Neural progenitor cell (in vitro differentiated cells): ENCODE results near the gene GREM2. TPM values are rescaled to one million over a fixed set of nuclear protein-coding genes. Genes with fewer than 3 reads are reported as not detected.

Experiments
- DNase-seq: peaks from one replicate; pipeline ENCODE4 v3.0.0-alpha.2; 2016; ENCODE audit warnings: low spot score
- H2AFZ ChIP-seq: fragments of 200-600 bp; sonication (generic); replicated peaks from 2 replicates; pipeline ENCODE4 v1.6.1; 2016; ENCODE audit warnings: antibody characterized with exemption
- H3F3A ChIP-seq: fragments of 200-600 bp; sonication (generic); 2 replicates; pipeline ENCODE4 v1.6.1; 2016; ENCODE audit warnings: antibody characterized with exemption, low read depth
- H3K27ac ChIP-seq: fragments of 200-600 bp; sonication (generic); 2 replicates; pipeline ENCODE4 v1.5.1; 2016; ENCODE audit warnings: mild to moderate bottlenecking
- H3K27me3 ChIP-seq: fragments of 200-600 bp; sonication (generic); 2 replicates; pipeline ENCODE4 v1.6.1; 2016; ENCODE audit warnings: mild to moderate bottlenecking, moderate library complexity
- H3K36me3 ChIP-seq: fragments of 200-600 bp; sonication (generic); 2 replicates; pipeline ENCODE4 v1.5.1; 2016
- H3K4me1 ChIP-seq: fragments of 200-600 bp; sonication (generic); 2 replicates; pipeline ENCODE4 v1.6.1; 2016; ENCODE audit warnings: mixed run types
- H3K4me2 ChIP-seq: fragments of 200-600 bp; sonication (generic); 2 replicates; pipeline ENCODE4 v1.6.1; 2016
- H3K4me3 ChIP-seq: fragments of 200-600 bp; sonication (generic); 2 replicates; pipeline ENCODE4 v1.5.1; 2016
- H3K79me2 ChIP-seq: fragments of 200-600 bp; sonication (generic); 2 replicates; pipeline ENCODE4 v1.6.1; 2016; ENCODE audit warnings: low read depth
- H3K9ac ChIP-seq: fragments of 200-600 bp; sonication (generic); 2 replicates; pipeline ENCODE4 v1.6.1; 2016
- H3K9me3 ChIP-seq: fragments of 200-600 bp; sonication (generic); 2 replicates; pipeline ENCODE4 v1.5.1; 2016; ENCODE audit warnings: low read depth
- H4K20me1 ChIP-seq: fragments of 200-600 bp; sonication (generic); 2 replicates; pipeline ENCODE4 v1.6.1; 2016; ENCODE audit warnings: low read depth
- H3K27ac Mint-ChIP-seq: 3 replicates; pipeline ENCODE4 v1.8.0; 2021; ENCODE audit warnings: mixed read lengths
- H3K27me3 Mint-ChIP-seq: 2 replicates; pipeline ENCODE4 v1.8.0; 2022; ENCODE audit warnings: low read depth, mild to moderate bottlenecking, inconsistent platforms, moderate library complexity, mixed read lengths; ENCODE audit not compliant: insufficient read depth
- H3K36me3 Mint-ChIP-seq: 3 replicates; pipeline ENCODE4 v1.8.0; 2021; ENCODE audit warnings: mixed read lengths
- H3K4me1 Mint-ChIP-seq: 3 replicates; pipeline ENCODE4 v1.8.0; 2021; ENCODE audit warnings: mixed read lengths
- H3K4me3 Mint-ChIP-seq: 3 replicates; pipeline ENCODE4 v1.8.0; 2021; ENCODE audit warnings: mild to moderate bottlenecking, moderate library complexity, mixed read lengths
- H3K9me3 Mint-ChIP-seq: 3 replicates; pipeline ENCODE4 v1.8.0; 2020; ENCODE audit warnings: mixed read lengths
- CTCF ChIP-seq: fragments of 200-600 bp; sonication (generic); IDR thresholded peaks from 2 replicates; pipeline ENCODE4 v1.5.1; 2017; ENCODE audit warnings: antibody characterized with exemption, mild to moderate bottlenecking
- EZH2 ChIP-seq: fragments of 200-600 bp; sonication (generic); IDR thresholded peaks from 2 replicates; pipeline ENCODE4 v1.6.1; 2017; ENCODE audit warnings: antibody characterized with exemption, mild to moderate bottlenecking, moderate library complexity
- EZH2phosphoT487 ChIP-seq: fragments of 200-600 bp; sonication (generic); IDR thresholded peaks from 2 replicates; pipeline ENCODE4 v1.6.1; 2017; ENCODE audit warnings: antibody characterized with exemption
- total RNA-seq: library from RNA; depleted of rRNA; stranded (reverse); fragments of >200 nt; gene quantifications from 2 replicates; pipeline ENCODE4 v1.2.3, GENCODE V29; 2015; ENCODE audit warnings: low replicate concordance

Gene GREM2
- total RNA-seq, 1 donor from 2014 or later, result not detected

- no peak for TF ChIP-seq CTCF
- TF ChIP-seq EZH2, result no peak
- TF ChIP-seq EZH2phosphoT487, result no peak
- H3K4me3 Mint-ChIP-seq, result no peak overlapping the region
- H3K4me1 ChIP-seq, result no peaks in the 10 kb centered on the region
- no peak overlapping the region for H3K9ac ChIP-seq
- H3K4me1 Mint-ChIP-seq, result no peaks in the 10 kb centered on the region
- H3K27ac Mint-ChIP-seq, result no peak overlapping the region
- DNase-seq, result no peak
- H3K4me2 ChIP-seq, result no peak overlapping the region
- no peaks in the 10 kb centered on the region for H3K9me3 Mint-ChIP-seq
- no peaks in the 10 kb centered on the region for H3K36me3 ChIP-seq
- no peaks in the 10 kb centered on the region for H3K79me2 ChIP-seq
- no peaks in the 10 kb centered on the region for H3K27me3 Mint-ChIP-seq
- H3K27ac ChIP-seq, result no peak overlapping the region
- H3K27me3 ChIP-seq, result no peaks in the 10 kb centered on the region
- no peaks in the 10 kb centered on the region for H3K9me3 ChIP-seq
- H3F3A ChIP-seq, result no peaks in the 10 kb centered on the region
- H3K36me3 Mint-ChIP-seq, result no peaks in the 10 kb centered on the region
- H4K20me1 ChIP-seq, result no peaks in the 10 kb centered on the region
- no peak overlapping the region for H3K4me3 ChIP-seq
- H2AFZ ChIP-seq, result no peak overlapping the region
Measured at GRCh38 chr1:240503558-240503957, 108.4 kb downstream of the GREM2 start.

- no peaks in the 10 kb centered on the region for H3K9me3 Mint-ChIP-seq
- Histone ChIP-seq H3K79me2 (no peaks in the 10 kb centered on the region), H3K4me2 (no peak overlapping the region), H3K36me3 (no peaks in the 10 kb centered on the region), H3K27ac (no peak overlapping the region), H4K20me1 (no peaks in the 10 kb centered on the region), H3K9ac (no peak overlapping the region), H3F3A (no peaks in the 10 kb centered on the region), H2AFZ (no peak overlapping the region), H3K4me1 (no peaks in the 10 kb centered on the region), H3K4me3 (no peak overlapping the region), H3K27me3 (no peaks in the 10 kb centered on the region), H3K9me3 (no peaks in the 10 kb centered on the region)
- no peaks in the 10 kb centered on the region for H3K36me3 Mint-ChIP-seq
- no peak overlapping the region for H3K4me3 Mint-ChIP-seq
- TF ChIP-seq EZH2phosphoT487 (no peak), EZH2 (no peak), CTCF (no peak)
- H3K27ac Mint-ChIP-seq, result no peak overlapping the region
- no peaks in the 10 kb centered on the region for H3K4me1 Mint-ChIP-seq
- H3K27me3 Mint-ChIP-seq, result no peaks in the 10 kb centered on the region
- no peak for DNase-seq
Measured at GRCh38 chr1:240503036-240503435, 108.9 kb downstream of the GREM2 start.

- Mint-ChIP-seq H3K27ac (no peak overlapping the region), H3K9me3 (no peaks in the 10 kb centered on the region), H3K4me3 (no peak overlapping the region), H3K27me3 (peaks cover 2% of the 10 kb centered on the region), H3K4me1 (no peaks in the 10 kb centered on the region), H3K36me3 (no peaks in the 10 kb centered on the region)
- no peaks in the 10 kb centered on the region for H3K36me3 ChIP-seq
- H3K27me3 ChIP-seq, result no peaks in the 10 kb centered on the region
- no peak for DNase-seq
- H3K4me2 ChIP-seq, result no peak overlapping the region
- no peak overlapping the region for H3K9ac ChIP-seq
- no peaks in the 10 kb centered on the region for H3K9me3 ChIP-seq
- H4K20me1 ChIP-seq, result no peaks in the 10 kb centered on the region
- no peak overlapping the region for H3K4me3 ChIP-seq
- no peak overlapping the region for H3K27ac ChIP-seq
- no peak overlapping the region for H2AFZ ChIP-seq
- no peaks in the 10 kb centered on the region for H3K79me2 ChIP-seq
- TF ChIP-seq EZH2 (no peak), EZH2phosphoT487 (no peak), CTCF (no peak)
- H3F3A ChIP-seq, result no peaks in the 10 kb centered on the region
- no peaks in the 10 kb centered on the region for H3K4me1 ChIP-seq
Measured at GRCh38 chr1:240501115-240501514, 110.8 kb downstream of the GREM2 start.
